Vagina (tissue), 2 donors: ENCODE data around the gene STYXL1.

Source experiments
- CTCF ChIP-seq, 3 experiments: fragments of 450-650 bp in 2 of 3; fragments of 200-600 bp in 1 of 3; sonication (generic) in 1 of 3; IDR thresholded peaks; one replicate each; pipeline ENCODE4 v1.5.1; 2017 to 2019; ENCODE audit warnings: antibody characterized with exemption in 3 of 3, mild to moderate bottlenecking in 2 of 3, moderate library complexity in 2 of 3
- POLR2A ChIP-seq, 2 donors: fragments of 450-650 bp; IDR thresholded peaks; one replicate each; pipeline ENCODE4 v1.6.1; 2017; ENCODE audit warnings: antibody characterized with exemption in 2 of 2, mild to moderate bottlenecking in 2 of 2, moderate library complexity in 2 of 2
- POLR2AphosphoS5 ChIP-seq, 2 donors: sonication (generic); formaldehyde crosslinking; IDR thresholded peaks; one replicate each; pipeline ENCODE4 v1.9.0; 2017; ENCODE audit warnings: antibody characterized with exemption in 2 of 2, mild to moderate bottlenecking in 2 of 2, low read depth in 1 of 2; ENCODE audit not compliant: insufficient read depth in 1 of 2

- TF ChIP-seq POLR2AphosphoS5 (IDR thresholded peaks at IDR 0.05; ENCODE audit: insufficient read depth in 1 of 2, low read depth in 1 of 2) (no peak), CTCF (IDR thresholded peaks at IDR 0.05) (no peak), POLR2A (IDR thresholded peaks at IDR 0.05) (no peak)
Observed at GRCh38 chr7:75984130-75985008, 63.4 kb downstream of the STYXL1 start.
